Measurements from ENCODE around the gene TREH.

TREH gene

GRCh38 chr11:118625976-118626375, 53.5 kb downstream of the TREH start:
- H3K36me3 Mint-ChIP-seq (ENCODE audit: low read depth): no peaks in the 10 kb centered on the region
- no peak overlapping the region for H3K27ac Mint-ChIP-seq
- peaks cover 5% of the 10 kb centered on the region for H3K4me1 Mint-ChIP-seq (ENCODE audit: low read depth)
- no peaks in the 10 kb centered on the region for H3K9me3 Mint-ChIP-seq
- H3K4me3 Mint-ChIP-seq: no peak overlapping the region
- peaks cover 8% of the 10 kb centered on the region for H3K27me3 Mint-ChIP-seq (ENCODE audit: low read depth)

GRCh38 chr11:118625036-118625690, 54.3 kb downstream of the TREH start:
- H3K36me3 Mint-ChIP-seq (ENCODE audit: low read depth): no peaks in the 10 kb centered on the region
- H3K9me3 Mint-ChIP-seq: no peaks in the 10 kb centered on the region
- peaks cover 10% of the 10 kb centered on the region for H3K4me1 Mint-ChIP-seq (ENCODE audit: low read depth)
- H3K27me3 Mint-ChIP-seq (ENCODE audit: low read depth): peaks cover 11% of the 10 kb centered on the region
- H3K4me3 Mint-ChIP-seq: no peak overlapping the region
- H3K27ac Mint-ChIP-seq: no peak overlapping the region

GRCh38 chr11:118623269-118623655, 56.2 kb downstream of the TREH start:
- H3K4me1 Mint-ChIP-seq (ENCODE audit: low read depth): peaks cover 10% of the 10 kb centered on the region
- no peaks in the 10 kb centered on the region for H3K36me3 Mint-ChIP-seq (ENCODE audit: low read depth)
- no peak overlapping the region for H3K4me3 Mint-ChIP-seq
- H3K27me3 Mint-ChIP-seq (ENCODE audit: low read depth): peaks cover 16% of the 10 kb centered on the region
- no peaks in the 10 kb centered on the region for H3K9me3 Mint-ChIP-seq
- H3K27ac Mint-ChIP-seq: no peak overlapping the region

GRCh38 chr11:118622376-118623268, 56.8 kb downstream of the TREH start:
- H3K27ac Mint-ChIP-seq: no peak overlapping the region
- H3K4me1 Mint-ChIP-seq (ENCODE audit: low read depth): peaks cover 10% of the 10 kb centered on the region
- H3K9me3 Mint-ChIP-seq: no peaks in the 10 kb centered on the region
- H3K27me3 Mint-ChIP-seq (ENCODE audit: low read depth): peaks cover 16% of the 10 kb centered on the region
- no peaks in the 10 kb centered on the region for H3K36me3 Mint-ChIP-seq (ENCODE audit: low read depth)
- no peak overlapping the region for H3K4me3 Mint-ChIP-seq

- Mint-ChIP-seq H3K36me3 (ENCODE audit: low read depth) (no peaks in the 10 kb centered on the region), H3K27ac (no peak overlapping the region), H3K9me3 (no peaks in the 10 kb centered on the region), H3K27me3 (ENCODE audit: low read depth) (peaks cover 16% of the 10 kb centered on the region), H3K4me3 (peak overlapping the region; percentile 25), H3K4me1 (ENCODE audit: low read depth) (peaks cover 10% of the 10 kb centered on the region)
These were observed 57.6 kb downstream of the TREH start for GRCh38 chr11:118621784-118622375.

GRCh38 chr11:118621071-118621783, 58.2 kb downstream of the TREH start:
- H3K36me3 Mint-ChIP-seq (ENCODE audit: low read depth): no peaks in the 10 kb centered on the region
- H3K27ac Mint-ChIP-seq: no peak overlapping the region
- peak overlapping the region; percentile 58 for H3K4me3 Mint-ChIP-seq
- H3K4me1 Mint-ChIP-seq (ENCODE audit: low read depth): peaks cover 10% of the 10 kb centered on the region
- no peaks in the 10 kb centered on the region for H3K9me3 Mint-ChIP-seq
- peaks cover 16% of the 10 kb centered on the region for H3K27me3 Mint-ChIP-seq (ENCODE audit: low read depth)

GRCh38 chr11:118620529-118621070, 58.9 kb downstream of the TREH start:
- Mint-ChIP-seq H3K36me3 (ENCODE audit: low read depth) (no peaks in the 10 kb centered on the region), H3K4me1 (ENCODE audit: low read depth) (peaks cover 10% of the 10 kb centered on the region), H3K4me3 (peak overlapping the region; percentile 58), H3K27ac (no peak overlapping the region), H3K9me3 (no peaks in the 10 kb centered on the region), H3K27me3 (ENCODE audit: low read depth) (peaks cover 16% of the 10 kb centered on the region)

GRCh38 chr11:118619444-118620197, 59.8 kb downstream of the TREH start:
- peaks cover 16% of the 10 kb centered on the region for H3K27me3 Mint-ChIP-seq (ENCODE audit: low read depth)
- no peak overlapping the region for H3K27ac Mint-ChIP-seq
- H3K36me3 Mint-ChIP-seq (ENCODE audit: low read depth): no peaks in the 10 kb centered on the region
- H3K4me3 Mint-ChIP-seq: no peak overlapping the region
- H3K4me1 Mint-ChIP-seq (ENCODE audit: low read depth): peaks cover 10% of the 10 kb centered on the region
- H3K9me3 Mint-ChIP-seq: no peaks in the 10 kb centered on the region

- Mint-ChIP-seq H3K9me3 (no peaks in the 10 kb centered on the region), H3K36me3 (ENCODE audit: low read depth) (no peaks in the 10 kb centered on the region), H3K27ac (no peak overlapping the region), H3K27me3 (ENCODE audit: low read depth) (peaks cover 16% of the 10 kb centered on the region), H3K4me3 (no peak overlapping the region), H3K4me1 (ENCODE audit: low read depth) (peaks cover 10% of the 10 kb centered on the region)
These were observed 60.5 kb downstream of the TREH start for GRCh38 chr11:118618991-118619375.

- no peak overlapping the region for H3K27ac Mint-ChIP-seq
- H3K27me3 Mint-ChIP-seq (ENCODE audit: low read depth): peaks cover 21% of the 10 kb centered on the region
- no peak overlapping the region for H3K4me3 Mint-ChIP-seq
- no peaks in the 10 kb centered on the region for H3K9me3 Mint-ChIP-seq
- H3K36me3 Mint-ChIP-seq (ENCODE audit: low read depth): no peaks in the 10 kb centered on the region
- H3K4me1 Mint-ChIP-seq (ENCODE audit: low read depth): peaks cover 10% of the 10 kb centered on the region
These were observed 61.1 kb downstream of the TREH start for GRCh38 chr11:118618115-118618990.

- no peak overlapping the region for H3K4me3 Mint-ChIP-seq
- H3K9me3 Mint-ChIP-seq: no peaks in the 10 kb centered on the region
- H3K36me3 Mint-ChIP-seq (ENCODE audit: low read depth): no peaks in the 10 kb centered on the region
- H3K4me1 Mint-ChIP-seq (ENCODE audit: low read depth): peaks cover 8% of the 10 kb centered on the region
- no peak overlapping the region for H3K27ac Mint-ChIP-seq
- peaks cover 24% of the 10 kb centered on the region for H3K27me3 Mint-ChIP-seq (ENCODE audit: low read depth)
These were observed 63.5 kb downstream of the TREH start for GRCh38 chr11:118615976-118616371.

GRCh38 chr11:118615282-118615975, 64.0 kb downstream of the TREH start:
- Mint-ChIP-seq H3K36me3 (ENCODE audit: low read depth) (no peaks in the 10 kb centered on the region), H3K9me3 (no peaks in the 10 kb centered on the region), H3K4me1 (ENCODE audit: low read depth) (peaks cover 4% of the 10 kb centered on the region), H3K27ac (no peak overlapping the region), H3K4me3 (no peak overlapping the region), H3K27me3 (ENCODE audit: low read depth) (peaks cover 22% of the 10 kb centered on the region)

Measured in T-helper 1 cell treated with Interleukin-12 subunit alpha and Interleukin-12 subunit beta and Interleukin-4 antibody, amounts not matched to agents 30 μg/mL and 1 μg/mL, for 36 hours (primary cell).